Fibroblast of the aortic adventitia (primary cell): ENCODE results near the gene EVC2. TPM values are rescaled to one million over a fixed set of nuclear protein-coding genes. Genes with fewer than 3 reads are reported as not detected.

Experiments used
- DNase-seq: peaks from one replicate; pipeline ENCODE4 v3.0.0-alpha.2; 2010; ENCODE audit warnings: low read depth
- H3K4me3 ChIP-seq: 2 replicates; pipeline ENCODE4 v1.5.1; 2011; ENCODE audit warnings: low read depth, mild to moderate bottlenecking, control low read depth, low read length, moderate library complexity
- total RNA-seq: library from RNA; depleted of rRNA; stranded (reverse); fragments of >200 nt; gene quantifications from 2 replicates; pipeline ENCODE4 v1.2.3, GENCODE V29; 2012; ENCODE audit warnings: low replicate concordance
- TF ChIP-seq, protein P1 (sequence below): IDR thresholded peaks from 2 replicates; pipeline ENCODE4 v1.5.1; 2011; ENCODE audit warnings: mild to moderate bottlenecking, low read length, control low read depth, inconsistent platforms; ENCODE audit not compliant: insufficient read depth

Gene EVC2
- total RNA-seq, 1 donor = 15.5 TPM

DNA sequence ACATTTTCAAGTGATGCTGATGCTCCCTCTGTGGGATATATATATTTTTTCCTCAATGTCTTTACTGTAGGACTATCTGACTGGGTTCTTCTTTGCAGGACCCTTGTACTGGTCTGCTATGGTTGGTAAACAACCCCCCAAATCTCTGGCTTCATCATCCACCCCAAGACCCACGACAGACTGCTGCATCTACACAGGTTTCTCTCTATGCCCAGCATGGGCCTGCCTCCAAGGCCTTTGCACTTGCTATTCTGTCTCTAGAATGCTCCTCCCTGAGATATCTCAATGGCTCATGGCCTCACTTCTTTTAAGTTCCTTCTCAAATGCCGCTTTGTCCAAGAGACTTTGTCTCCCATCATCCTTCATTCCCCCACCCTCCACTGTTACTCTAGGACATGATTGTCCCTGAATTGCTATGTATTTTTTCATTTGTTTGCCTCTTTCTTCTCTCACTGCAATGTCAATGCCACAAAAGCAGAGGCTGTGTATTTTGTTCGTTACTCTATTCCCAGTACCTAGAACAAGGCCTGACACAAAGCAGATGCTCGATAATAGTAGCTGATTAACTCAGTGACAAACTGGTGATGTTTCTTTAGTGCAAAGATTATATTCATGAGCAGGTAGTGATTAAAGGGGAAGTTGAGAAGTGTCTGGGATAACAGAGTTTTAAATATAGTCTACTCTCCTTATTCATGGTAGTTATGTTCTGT lies 9.2 kb upstream of the EVC2 start:
- TF ChIP-seq, protein P1, sequence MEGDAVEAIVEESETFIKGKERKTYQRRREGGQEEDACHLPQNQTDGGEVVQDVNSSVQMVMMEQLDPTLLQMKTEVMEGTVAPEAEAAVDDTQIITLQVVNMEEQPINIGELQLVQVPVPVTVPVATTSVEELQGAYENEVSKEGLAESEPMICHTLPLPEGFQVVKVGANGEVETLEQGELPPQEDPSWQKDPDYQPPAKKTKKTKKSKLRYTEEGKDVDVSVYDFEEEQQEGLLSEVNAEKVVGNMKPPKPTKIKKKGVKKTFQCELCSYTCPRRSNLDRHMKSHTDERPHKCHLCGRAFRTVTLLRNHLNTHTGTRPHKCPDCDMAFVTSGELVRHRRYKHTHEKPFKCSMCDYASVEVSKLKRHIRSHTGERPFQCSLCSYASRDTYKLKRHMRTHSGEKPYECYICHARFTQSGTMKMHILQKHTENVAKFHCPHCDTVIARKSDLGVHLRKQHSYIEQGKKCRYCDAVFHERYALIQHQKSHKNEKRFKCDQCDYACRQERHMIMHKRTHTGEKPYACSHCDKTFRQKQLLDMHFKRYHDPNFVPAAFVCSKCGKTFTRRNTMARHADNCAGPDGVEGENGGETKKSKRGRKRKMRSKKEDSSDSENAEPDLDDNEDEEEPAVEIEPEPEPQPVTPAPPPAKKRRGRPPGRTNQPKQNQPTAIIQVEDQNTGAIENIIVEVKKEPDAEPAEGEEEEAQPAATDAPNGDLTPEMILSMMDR = no peak
- no peak overlapping the region for H3K4me3 ChIP-seq
- DNase-seq = no peak

DNA sequence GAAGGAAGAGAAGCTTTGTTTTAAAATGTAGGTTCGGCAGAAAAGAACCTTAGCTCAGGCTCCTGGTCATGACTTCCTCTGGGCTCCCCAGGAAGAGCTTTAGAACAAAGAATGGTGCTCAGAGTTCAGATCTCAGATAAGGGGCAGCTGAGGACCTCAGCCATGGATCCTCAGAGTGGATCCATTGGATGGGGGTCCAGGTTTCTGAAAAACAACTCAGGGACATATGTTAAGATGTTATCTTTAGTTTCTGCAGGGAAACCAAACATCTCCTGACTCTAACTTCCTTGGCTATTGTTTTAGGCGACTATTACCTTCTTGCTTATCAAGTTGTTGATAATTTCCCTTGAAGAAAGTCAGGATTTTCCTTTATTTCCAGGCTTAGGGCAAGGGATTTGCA lies 8.0 kb upstream of the EVC2 start:
- no peak overlapping the region for H3K4me3 ChIP-seq
- TF ChIP-seq, protein P1 = no peak
- no peak for DNase-seq

DNA sequence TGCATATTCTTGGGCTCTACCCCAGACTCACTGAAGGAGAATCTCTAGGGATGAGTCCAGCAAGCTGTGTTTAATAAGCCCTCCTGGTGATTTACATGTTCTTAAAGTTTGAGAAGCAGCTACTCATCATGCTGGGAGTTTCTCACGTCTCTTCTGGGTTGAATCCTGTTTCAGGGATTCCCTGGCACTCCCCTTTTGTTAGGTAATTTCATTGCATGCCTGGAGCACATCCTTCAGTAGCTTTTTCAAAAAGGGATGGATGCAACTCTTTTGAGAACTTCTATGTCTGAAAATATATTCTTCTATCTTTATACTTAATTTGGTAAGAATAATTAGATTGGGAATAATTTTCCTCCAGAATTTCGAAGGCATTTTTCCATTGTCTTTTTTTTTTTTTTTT lies 7.0 kb upstream of the EVC2 start:
- no peak overlapping the region for H3K4me3 ChIP-seq
- TF ChIP-seq, protein P1 = no peak
- no peak for DNase-seq

DNA sequence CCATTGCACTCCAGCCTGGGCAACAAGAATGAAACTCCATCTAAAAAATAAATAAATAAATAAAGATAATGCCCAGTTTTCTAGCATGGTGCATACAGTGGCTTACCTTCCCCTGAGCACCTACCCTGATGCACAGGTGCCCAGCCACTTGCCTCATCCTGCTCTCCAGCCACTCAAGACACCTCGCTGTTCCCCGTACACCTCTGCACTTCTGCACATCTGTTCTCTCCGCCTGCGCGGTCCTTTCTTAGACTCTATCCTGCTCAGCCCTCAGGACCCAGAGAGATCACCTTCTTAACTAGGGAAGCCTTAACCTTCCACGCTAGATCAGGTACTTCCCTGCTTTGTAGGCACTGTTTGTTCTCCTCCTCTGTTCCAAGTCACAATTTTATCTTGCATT lies 5.5 kb upstream of the EVC2 start:
- TF ChIP-seq, protein P1 = no peak
- DNase-seq = no peak
- H3K4me3 ChIP-seq = peak overlapping the region; percentile 22

DNA sequence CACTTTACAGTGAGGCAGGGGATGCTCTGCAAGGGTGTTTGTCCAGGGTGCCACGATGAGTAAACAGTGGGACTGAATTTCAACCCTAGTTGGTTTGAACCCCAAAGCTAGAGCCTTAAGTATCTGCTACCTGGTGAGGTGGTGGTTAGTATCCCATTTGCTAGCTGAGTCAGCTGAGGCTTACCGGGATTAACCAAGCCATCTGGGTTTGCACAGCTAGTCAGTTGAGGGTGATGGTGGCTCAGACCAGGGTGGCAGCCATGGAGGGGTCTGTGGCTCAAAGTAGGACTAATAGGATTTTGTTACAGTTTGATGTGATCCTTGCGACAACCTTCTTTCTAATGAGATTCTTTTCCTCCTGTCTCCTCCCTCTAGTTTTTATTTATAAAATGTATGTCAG lies 4.6 kb upstream of the EVC2 start:
- no peak for DNase-seq
- H3K4me3 ChIP-seq = peak overlapping the region; percentile 90

DNA sequence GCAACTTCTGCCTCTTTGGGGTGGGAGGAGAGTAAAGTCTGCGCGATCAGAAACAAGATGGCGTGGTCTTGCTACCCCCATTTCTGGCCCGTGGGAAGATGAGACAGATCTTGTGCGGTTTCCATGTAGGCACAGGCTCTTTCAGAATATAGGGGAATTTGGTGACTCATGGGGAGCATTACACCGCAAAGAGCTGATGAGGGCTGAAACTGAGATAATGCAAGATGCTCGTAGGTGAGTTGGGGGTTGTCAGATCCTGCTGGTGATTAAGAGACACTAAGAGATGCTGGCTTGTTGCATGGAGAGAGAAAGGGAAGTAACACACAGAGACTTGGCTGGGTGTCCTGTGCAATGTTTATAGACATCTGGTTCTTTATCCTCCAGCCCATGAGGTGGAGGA lies 4.2 kb upstream of the EVC2 start:
- peak overlapping the region; percentile 90 for H3K4me3 ChIP-seq
- TF ChIP-seq, protein P1 = no peak
- peak; percentile 58 for DNase-seq

More for the DNA sequence above, 4.6 kb upstream of the EVC2 start:
- TF ChIP-seq, protein P1 = no peak
